T-helper 1 cell (primary cell): Measurements from ENCODE around the gene TICAM2.

ENCODE experiments used
- DNase-seq, 5 donors: peaks; one replicate each; pipeline ENCODE4 v3.0.0-alpha.2; 2012 to 2020

TICAM2 gene

DNA sequence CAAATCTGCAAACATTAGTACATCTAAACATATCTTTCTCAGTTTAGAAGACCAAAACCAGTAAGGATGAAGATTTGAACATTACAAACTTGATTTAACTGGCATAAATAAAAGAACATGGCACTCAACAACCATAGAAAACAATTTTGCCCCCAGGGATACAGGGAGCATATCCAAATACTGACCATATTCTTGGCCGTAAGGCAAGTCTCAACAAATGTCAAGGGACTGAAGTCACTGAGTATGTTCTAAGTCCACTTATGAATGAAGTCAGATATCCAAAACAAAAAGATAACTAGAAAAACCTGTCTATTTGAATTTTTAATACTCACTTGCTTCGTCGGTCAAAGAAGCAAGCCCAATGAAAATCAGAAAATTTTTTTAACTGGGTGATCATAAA, 71.9 kb downstream of the TICAM2 start:
- DNase-seq, result no peak
